Endothelial cell of umbilical vein (primary cell): ENCODE results near the gene SSNA1. TPM values are rescaled to one million over a fixed set of nuclear protein-coding genes. Genes with fewer than 3 reads are reported as not detected.

Experiments
- BruUV-seq: library from RNA; stranded (reverse); fragments of 400-500 nt; replicated peaks from 2 replicates; lab custom pipeline; 2021; lab: Mats Ljungman, UMichigan
- CTCF ChIA-PET: fragments of 300-600, 350-600 bp; sonication (Branson Sonifier 250); formaldehyde crosslinking; loops from one replicate; lab custom pipeline; 2021; ENCODE audit warnings: antibody characterized with exemption, inconsistent platforms; lab: Charles Lee
- POLR2A ChIA-PET: fragments of 300-600, 350-600 bp; sonication (Branson Sonifier 250); formaldehyde crosslinking; loops from one replicate; lab custom pipeline; 2021; ENCODE audit warnings: antibody characterized with exemption, inconsistent platforms; lab: Charles Lee
- DNase-seq: peaks from one replicate; pipeline ENCODE4 v3.0.0-alpha.2; 2011; ENCODE audit warnings: low read depth, low spot score
- FAIRE-seq: peaks from 2 replicates; lab custom pipeline; 2011; peaks lifted over from hg19 to GRCh38; lab: Jason Lieb, UNC
- H2AFZ ChIP-seq: 2 replicates; pipeline ENCODE4 v1.6.0; 2012; ENCODE audit warnings: low read depth, low read length, control low read depth, inconsistent platforms
- H3K27ac ChIP-seq: 2 replicates; pipeline ENCODE4 v1.5.1; 2011; ENCODE audit warnings: low read depth, mild to moderate bottlenecking, control low read depth, low read length, moderate library complexity; ENCODE audit not compliant: insufficient read depth
- H3K27me3 ChIP-seq, 2 experiments: 2 replicates each; pipeline versions ENCODE4 v1.6.0 to v1.6.1; 2011; ENCODE audit warnings: low read length in 2 of 2, mixed read lengths in 1 of 2; ENCODE audit not compliant: control insufficient read depth in 2 of 2, insufficient read depth in 2 of 2
- H3K36me3 ChIP-seq, 2 experiments: 2 replicates in 1 of 2; 3 replicates in 1 of 2; pipeline ENCODE4 v1.5.1; 2011; ENCODE audit warnings: low read length in 2 of 2, mild to moderate bottlenecking in 1 of 2, moderate library complexity in 1 of 2; ENCODE audit not compliant: control insufficient read depth in 2 of 2, insufficient read depth in 2 of 2; ENCODE audit errors: extremely low read depth in 1 of 2
- H3K4me1 ChIP-seq: 3 replicates; pipeline ENCODE4 v1.5.1; 2011; ENCODE audit warnings: mild to moderate bottlenecking, low read length; ENCODE audit not compliant: control insufficient read depth, insufficient read depth; ENCODE audit errors: extremely low read depth
- H3K4me2 ChIP-seq: 2 replicates; pipeline ENCODE4 v1.6.1; 2011; ENCODE audit warnings: low read length, control low read depth, mixed read lengths; ENCODE audit not compliant: insufficient read depth
- H3K4me3 ChIP-seq, 3 experiments: fragments of 200-600 bp in 1 of 3; sonication (generic), shearing (Covaris generic) in 1 of 3; replicated peaks in 1 of 3; 2 replicates each; pipeline ENCODE4 v1.5.1; 2011 to 2016; ENCODE audit warnings: control low read depth in 3 of 3, low read length in 3 of 3, mild to moderate bottlenecking in 2 of 3, inconsistent platforms in 1 of 3, low read depth in 1 of 3, moderate library complexity in 1 of 3; ENCODE audit not compliant: insufficient read depth in 1 of 3
- H3K79me2 ChIP-seq: 2 replicates; pipeline ENCODE4 v1.6.0; 2012; ENCODE audit warnings: low read length, inconsistent platforms; ENCODE audit not compliant: control insufficient read depth, insufficient read depth
- H3K9ac ChIP-seq: replicated peaks from 2 replicates; pipeline ENCODE3; 2011; ENCODE audit warnings: low read length, control low read depth; ENCODE audit not compliant: insufficient read depth; ENCODE audit errors: extremely low read depth
- H3K9me1 ChIP-seq: replicated peaks from 3 replicates; pipeline ENCODE4 v1.6.0; 2011; ENCODE audit warnings: mild to moderate bottlenecking, low read length; ENCODE audit not compliant: control insufficient read depth, insufficient read depth; ENCODE audit errors: extremely low read depth
- H3K9me3 ChIP-seq: replicated peaks from 2 replicates; pipeline ENCODE4 v1.5.1; 2012; ENCODE audit warnings: low read length, inconsistent platforms; ENCODE audit not compliant: control insufficient read depth, insufficient read depth
- H4K20me1 ChIP-seq: replicated peaks from 2 replicates; pipeline ENCODE3; 2011; ENCODE audit warnings: mild to moderate bottlenecking, low read length; ENCODE audit not compliant: control insufficient read depth, insufficient read depth; ENCODE audit errors: extremely low read depth
- EZH2 ChIP-seq: IDR thresholded peaks from 2 replicates; pipeline ENCODE4 v1.6.1; 2012; ENCODE audit warnings: borderline replicate concordance, low read depth, mild to moderate bottlenecking, moderate library complexity, low read length, inconsistent platforms; ENCODE audit not compliant: severe bottlenecking
- FOS ChIP-seq: IDR thresholded peaks from 2 replicates; pipeline ENCODE4 v1.6.1; 2011; ENCODE audit warnings: mild to moderate bottlenecking, low read length, moderate library complexity, borderline replicate concordance; ENCODE audit not compliant: insufficient read depth
- GATA2 ChIP-seq: IDR thresholded peaks from 2 replicates; pipeline ENCODE4 v1.7.0; 2011; ENCODE audit warnings: low read depth, mild to moderate bottlenecking, moderate library complexity, mixed read lengths, low read length; ENCODE audit not compliant: insufficient read length, insufficient read depth
- JUN ChIP-seq: IDR thresholded peaks from 2 replicates; pipeline ENCODE4 v1.6.1; 2011; ENCODE audit warnings: borderline replicate concordance, low read depth; ENCODE audit not compliant: insufficient read length, insufficient read depth
- MYC ChIP-seq: IDR thresholded peaks from one replicate; pipeline ENCODE4 v1.6.1; 2011; ENCODE audit warnings: mild to moderate bottlenecking, low read depth, low read length
- POLR2A ChIP-seq: IDR thresholded peaks from 2 replicates; pipeline ENCODE4 v1.6.1; 2012; ENCODE audit warnings: low read depth, mild to moderate bottlenecking, control low read depth, low read length
- POLR2AphosphoS5 ChIP-seq: IDR thresholded peaks from 2 replicates; pipeline ENCODE4 v1.6.1; 2012; ENCODE audit warnings: low read depth, mild to moderate bottlenecking, control low read depth, low read length, moderate library complexity; ENCODE audit not compliant: insufficient read depth
- dilution Hi-C: fragments of 300-500 bp; cut with MboI; formaldehyde crosslinking; loops from one replicate; pipeline ENCODE4 v1.15.0; 2019; ENCODE audit warnings: low sequenced_read_pairs; ENCODE audit not compliant: extremely low pct_ligation_motif_present
- intact Hi-C: fragments of 100-400 bp; cut with micrococcal nuclease; formaldehyde crosslinking; loops from one replicate; pipeline ENCODE4 v1.10.0; 2022
- polyA plus RNA-seq, 4 experiments: library from polyadenylated mRNA; depleted of rRNA in 3 of 4; stranded (reverse) in 3 of 4; unstranded in 1 of 4; fragments of >200 nt; gene quantifications; 2 replicates each; pipeline versions ENCODE4 v1.2.1 to v1.2.3, GENCODE V29; 2011 to 2012; ENCODE audit warnings: missing spikeins in 1 of 4
- total RNA-seq: library from RNA; stranded (reverse); gene quantifications from 2 replicates; pipeline ENCODE4 v1.2.3, GENCODE V29; 2021
- TF ChIP-seq, protein P1 (sequence below): IDR thresholded peaks from 2 replicates; pipeline ENCODE4 v1.6.1; 2011; ENCODE audit not compliant: insufficient read depth, insufficient read length
- TF ChIP-seq, protein P2 (sequence below), 2 donors: IDR thresholded peaks; 1 replicate in 1 of 2; 2 replicates in 1 of 2; pipeline ENCODE4 v1.5.1; 2011; ENCODE audit warnings: low read length in 2 of 2, mild to moderate bottlenecking in 2 of 2, moderate library complexity in 2 of 2, control low read depth in 1 of 2, inconsistent platforms in 1 of 2, low read depth in 1 of 2; ENCODE audit not compliant: insufficient read depth in 1 of 2; ENCODE audit errors: extremely low read depth in 1 of 2

SSNA1 gene
- total and polyA plus RNA-seq, 2 donors (not counting 3 experiments of a cell fraction or from before 2014, with no cell fraction given), result 89.0 to 146 TPM

DNA sequence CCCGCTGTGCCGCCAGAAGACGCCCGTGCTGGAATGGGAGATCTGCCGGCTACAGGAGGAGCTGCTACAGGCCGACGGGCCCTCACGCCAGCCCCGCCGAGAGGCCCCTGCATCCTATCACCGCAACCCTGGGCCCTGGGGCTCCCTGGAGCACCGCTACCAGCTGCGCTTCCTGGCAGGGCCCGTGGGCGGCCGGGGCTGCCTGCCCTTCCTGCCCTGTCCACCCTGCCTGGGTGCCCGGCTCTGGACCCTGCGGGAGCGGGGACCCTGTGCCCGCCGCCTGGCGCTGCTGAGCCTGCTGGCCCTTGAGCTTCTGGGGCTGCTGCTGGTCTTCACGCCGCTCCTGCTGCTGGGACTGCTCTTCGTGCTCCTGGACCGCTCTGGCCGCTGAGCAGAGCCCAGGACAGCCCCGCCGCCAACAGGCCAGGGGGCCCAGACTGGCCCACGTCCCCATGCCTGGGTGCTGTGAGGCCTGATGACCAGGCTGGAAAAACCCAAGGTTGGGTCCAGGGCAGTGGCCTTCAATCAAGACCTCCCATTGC lies 29.8 kb downstream of the SSNA1 start:
- TF ChIP-seq, protein P1, sequence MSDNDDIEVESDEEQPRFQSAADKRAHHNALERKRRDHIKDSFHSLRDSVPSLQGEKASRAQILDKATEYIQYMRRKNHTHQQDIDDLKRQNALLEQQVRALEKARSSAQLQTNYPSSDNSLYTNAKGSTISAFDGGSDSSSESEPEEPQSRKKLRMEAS, result no peak
- no peak for TF ChIP-seq POLR2AphosphoS5
- TF ChIP-seq JUN, result no peak
- no peak for TF ChIP-seq GATA2
- TF ChIP-seq FOS, result no peak
- no peak for TF ChIP-seq EZH2
- TF ChIP-seq MYC, result no peak
- no peak for TF ChIP-seq POLR2A
- TF ChIP-seq, protein P2, sequence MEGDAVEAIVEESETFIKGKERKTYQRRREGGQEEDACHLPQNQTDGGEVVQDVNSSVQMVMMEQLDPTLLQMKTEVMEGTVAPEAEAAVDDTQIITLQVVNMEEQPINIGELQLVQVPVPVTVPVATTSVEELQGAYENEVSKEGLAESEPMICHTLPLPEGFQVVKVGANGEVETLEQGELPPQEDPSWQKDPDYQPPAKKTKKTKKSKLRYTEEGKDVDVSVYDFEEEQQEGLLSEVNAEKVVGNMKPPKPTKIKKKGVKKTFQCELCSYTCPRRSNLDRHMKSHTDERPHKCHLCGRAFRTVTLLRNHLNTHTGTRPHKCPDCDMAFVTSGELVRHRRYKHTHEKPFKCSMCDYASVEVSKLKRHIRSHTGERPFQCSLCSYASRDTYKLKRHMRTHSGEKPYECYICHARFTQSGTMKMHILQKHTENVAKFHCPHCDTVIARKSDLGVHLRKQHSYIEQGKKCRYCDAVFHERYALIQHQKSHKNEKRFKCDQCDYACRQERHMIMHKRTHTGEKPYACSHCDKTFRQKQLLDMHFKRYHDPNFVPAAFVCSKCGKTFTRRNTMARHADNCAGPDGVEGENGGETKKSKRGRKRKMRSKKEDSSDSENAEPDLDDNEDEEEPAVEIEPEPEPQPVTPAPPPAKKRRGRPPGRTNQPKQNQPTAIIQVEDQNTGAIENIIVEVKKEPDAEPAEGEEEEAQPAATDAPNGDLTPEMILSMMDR (IDR thresholded peaks at IDR 0.05; ENCODE audit: extremely low read depth in 1 of 2, insufficient read depth in 1 of 2, low read depth in 1 of 2, low read length in 2 of 2), result no peak
- ChIA-PET CTCF (interaction anchor here (0.7 to 2.1 kb wide), 4 partner anchors 11 to 42 kb away, joined by 3 to 8 read pairs (median 4); partner anchors contain the start of genes ANAPC2 and SSNA1), POLR2A (interaction anchor here (0.6 to 0.7 kb wide), 2 partner anchors 23 to 171 kb away, joined by 3 to 8 read pairs; partner anchors contain the start of gene TUBB4B)
- Histone ChIP-seq H3K4me3 (no peak overlapping the region), H3K27me3 (no peaks in the 10 kb centered on the region), H3K79me2 (no peaks in the 10 kb centered on the region), H3K9ac (no peak overlapping the region), H3K4me1 (peaks cover 13% of the 10 kb centered on the region), H3K4me2 (no peak overlapping the region), H4K20me1 (no peaks in the 10 kb centered on the region), H3K9me3 (no peaks in the 10 kb centered on the region), H3K36me3 (peaks cover 0 to 2% of the 10 kb centered on the region in 2 experiments), H3K27ac (peak overlapping the region; percentile 8), H3K9me1 (no peaks in the 10 kb centered on the region), H2AFZ (no peak overlapping the region)
- no TSS peak for BruUV-seq
- intact Hi-C loops (no loop called here), dilution Hi-C loops (no loop called here)
- DNase-seq, result no peak
- no peak for FAIRE-seq
